H1 (cell line): Measurements from ENCODE around the gene FOXJ2.
"Not testable (repeated sequence)": the region's sequence is repeated elsewhere in the genome, so short reads cannot be mapped to it uniquely, and the experiment has no call there.

Source experiments
- CHD1 ChIP-seq: IDR thresholded peaks from 2 replicates; pipeline ENCODE4 v1.6.1; 2012; ENCODE audit warnings: low read depth, low read length, improper control_type of control experiment
- CTCF ChIP-seq, 3 experiments: IDR thresholded peaks; 1 replicate in 2 of 3; 2 replicates in 1 of 3; pipeline versions ENCODE4 v1.5.1 to v1.6.1; 2011; ENCODE audit warnings: low read length in 3 of 3, mild to moderate bottlenecking in 3 of 3, inconsistent platforms in 2 of 3, low read depth in 1 of 3, moderate library complexity in 1 of 3; ENCODE audit not compliant: insufficient read depth in 1 of 3; ENCODE audit errors: control extremely low read depth in 1 of 3
- POLR2AphosphoS5 ChIP-seq: IDR thresholded peaks from 2 replicates; pipeline ENCODE4 v1.6.1; 2011; ENCODE audit warnings: low read depth, low read length
- ZNF274 ChIP-seq: IDR thresholded peaks from 2 replicates; pipeline ENCODE4 v1.7.0; 2012; ENCODE audit warnings: low read length, borderline replicate concordance; ENCODE audit errors: extremely low read depth

DNA sequence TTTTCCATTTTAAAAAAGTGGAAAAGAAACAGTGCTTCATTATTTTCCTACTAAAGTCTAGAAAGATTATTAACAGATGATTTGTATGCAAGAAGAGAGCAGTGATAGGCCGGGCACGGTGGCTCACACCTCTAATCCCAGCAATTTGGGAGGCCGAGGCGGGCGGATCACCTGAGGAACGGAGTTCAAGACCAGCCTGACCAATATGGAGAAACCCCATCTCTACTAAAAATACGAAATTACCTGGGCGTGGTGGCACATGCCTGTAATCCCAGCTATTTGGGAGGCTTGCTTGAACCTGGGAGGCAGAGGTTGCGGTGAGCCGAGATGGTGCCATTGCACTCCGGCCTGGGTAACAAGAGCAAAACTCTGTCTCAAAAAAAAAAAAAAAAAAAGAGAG, 49.5 kb upstream of the FOXJ2 start:
- TF ChIP-seq CTCF (IDR thresholded peaks at IDR 0.05; ENCODE audit: control extremely low read depth in 1 of 3, insufficient read depth in 1 of 3, low read depth in 1 of 3, low read length in 3 of 3); POLR2AphosphoS5; ZNF274; CHD1: not testable (repeated sequence)
